Measurements from ENCODE around the gene CFAP221.
A peak's percentile ranks its signal among the peaks of the same experiment; 100 is the strongest.

Gene CFAP221

GRCh38 chr2:119645173-119645855 lies 101.1 kb downstream of the CFAP221 start:
- no peak for DNase-seq (ENCODE audit: low read depth in 2 of 2)

GRCh38 chr2:119646149-119646548 lies 101.9 kb downstream of the CFAP221 start:
- no peak for DNase-seq (ENCODE audit: low read depth in 2 of 2)

- no peak for DNase-seq (ENCODE audit: low read depth in 2 of 2)
These were observed 103.4 kb downstream of the CFAP221 start for GRCh38 chr2:119647440-119648169.

GRCh38 chr2:119649364-119649917 lies 105.2 kb downstream of the CFAP221 start:
- DNase-seq (ENCODE audit: low read depth in 2 of 2) = no peak

GRCh38 chr2:119650206-119650605 lies 106.0 kb downstream of the CFAP221 start:
- no peak for DNase-seq (ENCODE audit: low read depth in 2 of 2)

GRCh38 chr2:119650846-119651370 lies 106.7 kb downstream of the CFAP221 start:
- no peak for DNase-seq (ENCODE audit: low read depth in 2 of 2)

- no peak for DNase-seq (ENCODE audit: low read depth in 2 of 2)
These were observed 113.4 kb downstream of the CFAP221 start for GRCh38 chr2:119657466-119658145.

- peak; percentile 18 to 30 for DNase-seq (ENCODE audit: low read depth in 2 of 2)
These were observed 115.5 kb downstream of the CFAP221 start for GRCh38 chr2:119659601-119660342.

GRCh38 chr2:119660343-119660658 lies 116.1 kb downstream of the CFAP221 start:
- DNase-seq (ENCODE audit: low read depth in 2 of 2) = no peak

GRCh38 chr2:119662297-119662696 lies 118.0 kb downstream of the CFAP221 start:
- DNase-seq (ENCODE audit: low read depth in 2 of 2) = no peak

GRCh38 chr2:119668546-119668945 lies 124.3 kb downstream of the CFAP221 start:
- DNase-seq (ENCODE audit: low read depth in 2 of 2) = no peak

GRCh38 chr2:119671016-119671415 lies 126.8 kb downstream of the CFAP221 start:
- DNase-seq (ENCODE audit: low read depth in 2 of 2) = no peak

- no peak for DNase-seq (ENCODE audit: low read depth in 2 of 2)
These were observed 127.5 kb downstream of the CFAP221 start for GRCh38 chr2:119671752-119672151.

GRCh38 chr2:119672161-119672862 lies 128.1 kb downstream of the CFAP221 start:
- DNase-seq (ENCODE audit: low read depth in 2 of 2) = no peak

- DNase-seq (ENCODE audit: low read depth in 2 of 2) = no peak
These were observed 129.5 kb downstream of the CFAP221 start for GRCh38 chr2:119673796-119674195.

GRCh38 chr2:119674711-119675500 lies 130.7 kb downstream of the CFAP221 start:
- DNase-seq (ENCODE audit: low read depth in 2 of 2) = no peak

GRCh38 chr2:119678021-119678656 lies 133.9 kb downstream of the CFAP221 start:
- DNase-seq (ENCODE audit: low read depth in 2 of 2) = no peak

GRCh38 chr2:119679526-119679837 lies 135.2 kb downstream of the CFAP221 start:
- DNase-seq (ENCODE audit: low read depth in 2 of 2) = no peak

- no peak for DNase-seq (ENCODE audit: low read depth in 2 of 2)
These were observed 135.6 kb downstream of the CFAP221 start for GRCh38 chr2:119679846-119680245.
